Panc1 (cell line): Measurements from ENCODE around the gene KCNMA1.

Experiments
- POLR2AphosphoS5 ChIP-seq: IDR thresholded peaks from 2 replicates; pipeline ENCODE4 v1.6.1; 2012; ENCODE audit warnings: mild to moderate bottlenecking, low read depth, low read length, moderate library complexity
- TF ChIP-seq, protein P1 (sequence below): fragments of 450-650 bp; IDR thresholded peaks from 2 replicates; pipeline ENCODE4 v1.5.1; 2017; ENCODE audit warnings: mild to moderate bottlenecking

DNA sequence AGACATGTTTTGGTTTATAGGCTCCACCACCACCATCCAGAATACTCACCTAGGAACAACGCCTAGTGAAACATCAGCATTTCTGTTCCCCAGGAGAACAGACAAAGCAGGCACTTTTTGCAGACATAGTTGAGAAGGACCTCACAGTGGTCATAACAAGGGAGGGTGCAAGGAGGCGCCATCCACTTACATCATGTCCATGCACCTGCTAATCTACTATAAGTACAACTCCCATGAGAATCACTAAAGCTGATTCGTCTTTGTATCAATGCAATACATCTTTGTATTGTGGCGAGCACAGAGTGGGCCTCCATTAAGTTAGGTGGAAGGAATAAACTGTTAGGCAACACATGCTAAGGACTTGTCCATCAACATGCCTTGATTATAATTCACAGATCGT lies 207.1 kb downstream of the KCNMA1 start:
- TF ChIP-seq, protein P1, sequence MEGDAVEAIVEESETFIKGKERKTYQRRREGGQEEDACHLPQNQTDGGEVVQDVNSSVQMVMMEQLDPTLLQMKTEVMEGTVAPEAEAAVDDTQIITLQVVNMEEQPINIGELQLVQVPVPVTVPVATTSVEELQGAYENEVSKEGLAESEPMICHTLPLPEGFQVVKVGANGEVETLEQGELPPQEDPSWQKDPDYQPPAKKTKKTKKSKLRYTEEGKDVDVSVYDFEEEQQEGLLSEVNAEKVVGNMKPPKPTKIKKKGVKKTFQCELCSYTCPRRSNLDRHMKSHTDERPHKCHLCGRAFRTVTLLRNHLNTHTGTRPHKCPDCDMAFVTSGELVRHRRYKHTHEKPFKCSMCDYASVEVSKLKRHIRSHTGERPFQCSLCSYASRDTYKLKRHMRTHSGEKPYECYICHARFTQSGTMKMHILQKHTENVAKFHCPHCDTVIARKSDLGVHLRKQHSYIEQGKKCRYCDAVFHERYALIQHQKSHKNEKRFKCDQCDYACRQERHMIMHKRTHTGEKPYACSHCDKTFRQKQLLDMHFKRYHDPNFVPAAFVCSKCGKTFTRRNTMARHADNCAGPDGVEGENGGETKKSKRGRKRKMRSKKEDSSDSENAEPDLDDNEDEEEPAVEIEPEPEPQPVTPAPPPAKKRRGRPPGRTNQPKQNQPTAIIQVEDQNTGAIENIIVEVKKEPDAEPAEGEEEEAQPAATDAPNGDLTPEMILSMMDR: peak; percentile 30; the same call in 1 of the 2 replicates
- TF ChIP-seq POLR2AphosphoS5: no peak
